ENCODE data around the gene GID8.
"Not testable (repeated sequence)": the region's sequence is repeated elsewhere in the genome, so short reads cannot be mapped to it uniquely, and the experiment has no call there.

- not testable (repeated sequence) for TF ChIP-seq CCDC6 (CRISPR knock-in tag; IDR thresholded peaks at IDR 0.05); ZNF713 (CRISPR knock-in tag; IDR thresholded peaks at IDR 0.05); MTF2 (CRISPR knock-in tag; IDR thresholded peaks at IDR 0.05; ENCODE audit: borderline replicate concordance); MTF1 (CRISPR knock-in tag; IDR thresholded peaks at IDR 0.05)
- peak; percentile 23 for TF ChIP-seq XRCC5 (optimal IDR thresholded peaks at IDR 0.05; ENCODE audit: low read length)
These were observed 14.8 kb upstream of the GID8 start for GRCh38 chr20:62923059-62923668.
